Skeletal muscle satellite cell (primary cell): ENCODE measurements around the gene PER1.

Source experiments
- H3K27me3 ChIP-seq: 2 replicates; pipeline ENCODE4 v1.7.0; 2013; ENCODE audit warnings: low read length; ENCODE audit not compliant: control insufficient read depth, insufficient read depth
- H3K36me3 ChIP-seq: 2 replicates; pipeline ENCODE4 v1.7.0; 2013; ENCODE audit warnings: mild to moderate bottlenecking, control low read depth, low read length; ENCODE audit not compliant: insufficient read depth
- H3K4me1 ChIP-seq: 2 replicates; pipeline ENCODE4 v1.7.0; 2013; ENCODE audit warnings: low read length; ENCODE audit not compliant: control insufficient read depth, insufficient read depth
- H3K4me2 ChIP-seq: 2 replicates; pipeline ENCODE4 v1.7.0; 2013; ENCODE audit warnings: mild to moderate bottlenecking, low read length
- H3K4me3 ChIP-seq: 2 replicates; pipeline ENCODE4 v1.7.0; 2013; ENCODE audit warnings: low read length
- H3K9ac ChIP-seq: 2 replicates; pipeline ENCODE4 v1.7.0; 2013; ENCODE audit warnings: mild to moderate bottlenecking, low read depth, low read length, moderate library complexity
- H3K9me3 ChIP-seq: replicated peaks from 2 replicates; pipeline ENCODE4 v1.7.0; 2013; ENCODE audit warnings: mild to moderate bottlenecking, control low read depth, low read length

PER1 gene

DNA sequence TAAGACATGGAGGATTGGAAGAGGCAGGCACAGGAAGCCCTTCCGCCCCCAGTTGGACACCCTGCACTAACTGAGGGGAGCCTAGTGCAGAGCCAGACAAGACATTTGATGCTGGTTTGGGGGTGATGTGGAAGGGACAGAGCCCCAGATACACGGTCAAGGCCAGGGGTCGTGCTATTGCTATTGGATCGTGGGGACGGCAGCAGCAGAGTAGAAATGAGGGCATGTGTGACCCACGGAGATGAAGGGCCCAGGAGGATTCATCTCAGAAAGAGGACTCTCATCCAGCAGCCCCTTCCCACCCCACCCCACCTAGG is 12.6 kb upstream of the PER1 start:
- Histone ChIP-seq H3K27me3 (no peaks in the 10 kb centered on the region), H3K4me1 (peaks cover 41% of the 10 kb centered on the region), H3K4me3 (peak overlapping the region; percentile 10), H3K9me3 (no peaks in the 10 kb centered on the region), H3K9ac (peak overlapping the region; percentile 100), H3K4me2 (peak overlapping the region; percentile 67), H3K36me3 (peaks cover 11% of the 10 kb centered on the region)

DNA sequence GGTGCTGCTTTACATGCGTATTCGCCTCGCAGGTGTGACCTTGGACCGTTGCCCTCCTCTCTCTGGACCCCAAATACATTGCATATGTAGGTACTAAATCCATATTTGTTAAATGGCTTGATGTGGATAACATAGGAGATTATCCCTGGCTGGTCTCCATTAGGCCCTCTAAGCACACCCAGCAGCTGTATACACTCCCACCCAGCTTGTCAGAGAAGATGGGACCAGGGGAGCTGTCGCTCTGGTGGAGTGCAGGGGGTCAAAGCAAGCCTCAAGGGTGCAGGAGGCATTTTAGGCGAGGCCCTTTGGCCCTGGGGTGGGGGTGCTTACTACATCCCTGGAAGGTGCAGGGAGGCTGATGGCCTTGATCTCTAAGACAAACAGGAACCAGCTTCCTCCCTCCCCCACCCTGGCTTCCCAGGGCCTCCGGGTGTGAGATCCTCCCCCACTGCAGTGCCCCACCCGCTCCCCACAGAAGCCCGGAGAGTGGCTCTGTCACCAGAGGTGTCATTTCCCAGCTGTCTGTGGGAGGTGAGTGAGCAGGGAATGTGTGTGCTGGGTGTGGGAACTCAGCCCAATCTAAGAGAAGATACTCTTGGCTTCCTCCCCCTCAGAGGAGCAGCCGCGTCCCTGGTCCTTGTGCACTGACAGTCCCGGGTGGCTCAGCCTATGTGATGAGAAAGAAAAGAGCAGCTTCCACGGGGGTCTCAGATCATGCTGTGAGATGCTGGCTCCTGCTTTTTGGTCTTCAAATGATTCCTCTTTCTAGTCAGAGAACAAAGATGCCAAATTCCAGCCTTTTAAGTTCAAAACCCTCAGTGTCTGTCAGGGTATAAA is 12.0 kb upstream of the PER1 start:
- Histone ChIP-seq H3K4me2 (peak overlapping the region; percentile 67), H3K27me3 (no peaks in the 10 kb centered on the region), H3K4me3 (peak overlapping the region; percentile 10), H3K9ac (peak overlapping the region; percentile 100), H3K36me3 (peaks cover 17% of the 10 kb centered on the region), H3K9me3 (no peaks in the 10 kb centered on the region), H3K4me1 (peaks cover 41% of the 10 kb centered on the region)

DNA sequence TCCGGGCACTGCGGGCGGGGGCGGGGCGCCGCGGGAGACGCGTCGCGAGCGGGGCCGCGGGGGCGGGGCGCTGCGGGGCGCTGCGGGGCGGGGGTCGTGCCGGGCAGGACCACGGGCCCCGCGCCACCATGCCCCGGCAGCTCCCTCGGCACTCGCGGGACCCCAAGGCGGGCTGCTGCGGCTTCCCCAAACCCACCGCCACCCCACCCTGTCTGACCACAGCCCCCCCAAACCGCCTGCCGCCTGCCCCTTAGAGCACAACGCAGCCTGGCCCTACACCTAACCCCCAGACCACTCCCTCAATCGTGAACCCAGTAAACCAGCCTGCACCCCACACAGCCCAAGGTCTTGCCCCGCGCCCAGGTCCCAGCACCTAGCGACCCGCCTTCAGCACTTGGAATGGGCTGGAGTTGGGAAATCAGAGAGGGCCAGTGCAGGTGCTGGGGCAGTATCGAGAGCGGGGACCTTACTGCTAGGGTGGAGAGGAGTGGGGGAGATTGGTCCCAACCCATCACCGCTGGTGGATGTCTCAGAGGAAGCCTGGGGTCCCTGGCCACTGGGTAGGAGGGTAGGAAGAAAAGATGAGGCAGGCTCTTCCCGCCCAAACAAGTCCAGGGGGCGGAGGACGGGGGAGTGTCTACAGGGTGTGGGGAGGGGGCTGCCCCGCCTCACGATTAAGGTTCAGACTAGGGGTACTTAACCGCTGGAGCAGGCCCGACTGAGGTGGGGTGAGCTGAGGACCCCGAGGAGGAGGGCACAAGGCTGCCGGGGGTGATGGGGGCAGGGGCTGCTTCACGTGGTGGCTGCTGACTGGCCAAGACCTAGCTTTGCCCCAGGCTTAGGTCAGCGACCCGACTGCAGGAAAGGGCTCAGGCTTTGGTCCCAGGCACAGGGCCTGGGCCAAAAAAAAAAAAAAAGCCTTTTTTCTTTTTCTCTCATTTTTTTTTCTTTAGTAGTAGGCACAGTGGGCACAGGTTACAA is 11.1 kb upstream of the PER1 start:
- peak overlapping the region; percentile 100 for H3K9ac ChIP-seq
- no peaks in the 10 kb centered on the region for H3K27me3 ChIP-seq
- H3K4me2 ChIP-seq = peak overlapping the region; percentile 88
- H3K36me3 ChIP-seq = peaks cover 20% of the 10 kb centered on the region
- H3K4me1 ChIP-seq = peaks cover 45% of the 10 kb centered on the region
- H3K9me3 ChIP-seq = no peaks in the 10 kb centered on the region
- peak overlapping the region; percentile 99 for H3K4me3 ChIP-seq

DNA sequence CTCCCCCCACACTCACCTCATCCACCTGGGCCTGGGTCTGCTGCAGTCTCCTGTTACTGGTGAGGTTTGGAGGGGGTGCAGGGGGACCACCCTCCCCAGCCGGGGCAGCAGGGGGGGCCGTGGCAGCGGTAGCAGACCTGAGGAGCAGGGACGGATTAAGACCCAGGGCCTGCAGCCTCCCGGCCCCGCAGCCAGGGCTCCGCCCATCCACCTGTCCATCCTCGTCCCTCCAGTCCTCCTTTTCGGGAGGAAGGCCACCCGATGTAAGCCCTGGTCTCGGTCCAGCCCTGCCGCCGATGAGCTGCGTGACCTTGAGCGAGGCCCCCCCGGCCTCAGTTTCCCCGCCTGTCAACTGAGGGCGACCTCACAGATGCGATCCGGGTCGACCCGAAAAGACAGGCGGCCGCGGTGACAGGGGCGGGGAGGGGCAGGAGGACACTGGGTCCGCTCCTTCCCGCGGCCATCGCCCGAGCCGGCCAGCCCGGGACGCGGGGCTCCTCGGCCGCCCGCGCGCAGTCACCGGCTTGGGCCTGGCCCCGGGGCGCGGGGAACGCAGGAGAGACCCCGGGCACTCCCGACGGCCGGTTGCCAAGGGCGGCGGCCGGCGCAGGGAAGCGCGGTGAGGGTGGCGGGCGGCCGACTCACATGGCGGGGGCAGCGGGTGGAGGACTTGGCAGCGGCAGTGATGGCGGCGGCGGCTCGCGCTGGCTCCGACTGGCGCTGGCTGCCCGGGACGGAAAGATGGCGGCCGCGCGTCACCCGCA is 10.2 kb upstream of the PER1 start, which contains the start of gene VAMP2:
TSS of gene VAMP2 (minus strand) at position 716 of the 764 bp plus-strand sequence. CDS start at position 647, 69 bp downstream.
- Histone ChIP-seq H3K4me1 (peaks cover 45% of the 10 kb centered on the region), H3K4me2 (peak within 1 kb of the TSS; percentile 99), H3K27me3 (no peaks in the 10 kb centered on the region)

DNA sequence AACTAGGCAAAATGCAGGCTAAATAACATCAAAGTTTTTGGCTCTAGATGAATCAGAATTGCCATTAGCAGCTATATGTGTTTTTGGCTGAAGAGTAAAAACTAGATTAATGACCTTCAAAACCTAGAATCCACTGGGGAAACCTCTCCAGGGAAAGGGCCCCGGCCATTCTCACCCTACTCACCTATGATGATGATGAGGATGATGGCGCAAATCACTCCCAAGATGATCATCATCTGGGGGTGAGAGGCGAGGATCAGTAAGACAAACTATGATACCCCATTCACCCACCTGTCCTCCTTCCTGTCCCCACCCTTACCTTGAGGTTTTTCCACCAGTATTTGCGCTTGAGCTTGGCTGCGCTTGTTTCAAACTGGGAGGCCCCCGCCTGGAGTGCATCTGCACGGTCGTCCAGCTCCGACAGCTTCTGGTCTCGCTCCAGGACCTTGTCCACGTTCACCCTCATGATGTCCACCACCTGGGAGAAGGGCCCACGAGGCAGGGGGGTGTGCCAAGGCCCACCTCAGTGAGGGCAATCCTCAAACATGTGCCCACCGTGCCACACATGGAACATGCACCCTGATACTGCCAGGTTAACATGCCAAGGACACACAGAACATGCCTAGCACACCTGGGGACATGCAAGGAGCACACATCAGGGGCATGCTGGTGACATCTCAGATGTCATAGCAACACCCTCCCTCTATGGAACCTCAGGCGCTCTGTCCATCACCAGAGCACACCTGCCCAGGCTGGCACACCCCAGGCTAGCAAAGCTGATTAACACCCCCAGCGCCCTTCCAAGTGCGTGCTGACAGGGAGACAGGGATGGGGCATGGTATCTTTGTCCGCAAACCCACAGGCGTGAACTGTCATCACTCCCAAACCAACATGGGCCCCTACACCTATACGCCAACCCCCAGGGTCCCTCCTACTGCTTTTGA is 9.4 kb upstream of the PER1 start:
- H3K9ac ChIP-seq = peak overlapping the region; percentile 100
- H3K36me3 ChIP-seq = peaks cover 20% of the 10 kb centered on the region
- no peaks in the 10 kb centered on the region for H3K9me3 ChIP-seq
- H3K4me1 ChIP-seq = peaks cover 51% of the 10 kb centered on the region
- no peaks in the 10 kb centered on the region for H3K27me3 ChIP-seq
- peak overlapping the region; percentile 99 for H3K4me2 ChIP-seq
- H3K4me3 ChIP-seq = peak overlapping the region; percentile 99

More for the DNA sequence above, 10.2 kb upstream of the PER1 start, which contains the start of gene VAMP2:
- no peaks in the 10 kb centered on the region for H3K9me3 ChIP-seq
- peak within 1 kb of the TSS; percentile 100 for H3K9ac ChIP-seq
- H3K36me3 ChIP-seq = peaks cover 20% of the 10 kb centered on the region
- H3K4me3 ChIP-seq = peak within 1 kb of the TSS; percentile 99

DNA sequence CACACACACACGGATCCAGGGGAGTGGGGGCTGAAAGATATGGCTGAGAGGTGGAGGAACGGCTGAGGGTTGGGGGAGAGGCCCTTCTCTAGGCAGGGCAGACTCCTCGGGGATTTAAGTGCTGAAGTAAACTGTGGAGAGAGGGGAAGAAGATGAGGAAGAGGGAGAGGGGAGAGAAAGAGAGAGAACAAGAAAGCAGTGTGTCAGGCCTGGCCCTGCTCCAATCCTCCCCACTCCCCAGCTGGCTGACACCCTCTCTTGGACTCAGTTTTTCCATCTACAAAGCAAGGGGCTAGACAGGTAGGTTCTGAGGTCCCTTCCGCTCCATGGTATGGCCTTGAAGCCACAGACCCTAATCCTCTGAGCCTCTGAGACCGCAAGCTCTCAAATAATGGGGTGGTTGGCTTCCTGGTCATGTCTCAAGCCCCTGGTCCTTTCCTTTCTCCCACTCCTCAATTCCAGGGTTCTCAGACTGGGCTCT is 8.6 kb upstream of the PER1 start:
- H3K9ac ChIP-seq = peak overlapping the region; percentile 100

DNA sequence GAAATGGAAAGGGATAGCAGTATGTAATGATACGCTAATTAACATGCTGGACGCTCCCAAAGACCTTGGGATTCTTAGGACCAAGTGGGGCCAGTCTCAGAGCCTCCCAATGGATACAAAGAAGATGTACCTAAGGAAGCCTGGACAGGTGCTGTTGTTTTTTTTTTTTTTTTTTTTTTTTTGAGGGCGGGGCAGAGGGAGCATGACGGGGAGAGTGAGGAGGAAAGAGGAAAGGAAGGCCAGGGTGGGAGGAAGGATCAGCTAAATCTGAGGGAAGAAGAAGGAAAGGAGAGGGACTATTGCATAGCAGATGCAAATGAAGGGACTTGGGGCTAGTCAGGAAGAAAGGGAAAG is 8.0 kb upstream of the PER1 start:
- H3K27me3 ChIP-seq = no peaks in the 10 kb centered on the region
- no peak overlapping the region for H3K9ac ChIP-seq
- H3K4me1 ChIP-seq = peaks cover 46% of the 10 kb centered on the region
- H3K4me2 ChIP-seq = peak overlapping the region; percentile 99
- peaks cover 26% of the 10 kb centered on the region for H3K36me3 ChIP-seq
- no peak overlapping the region for H3K4me3 ChIP-seq
- H3K9me3 ChIP-seq = no peaks in the 10 kb centered on the region

More for the DNA sequence above, 8.6 kb upstream of the PER1 start:
- Histone ChIP-seq H3K27me3 (no peaks in the 10 kb centered on the region), H3K4me2 (peak overlapping the region; percentile 99), H3K9me3 (no peaks in the 10 kb centered on the region), H3K36me3 (peaks cover 23% of the 10 kb centered on the region), H3K4me1 (peaks cover 44% of the 10 kb centered on the region), H3K4me3 (peak overlapping the region; percentile 11)

DNA sequence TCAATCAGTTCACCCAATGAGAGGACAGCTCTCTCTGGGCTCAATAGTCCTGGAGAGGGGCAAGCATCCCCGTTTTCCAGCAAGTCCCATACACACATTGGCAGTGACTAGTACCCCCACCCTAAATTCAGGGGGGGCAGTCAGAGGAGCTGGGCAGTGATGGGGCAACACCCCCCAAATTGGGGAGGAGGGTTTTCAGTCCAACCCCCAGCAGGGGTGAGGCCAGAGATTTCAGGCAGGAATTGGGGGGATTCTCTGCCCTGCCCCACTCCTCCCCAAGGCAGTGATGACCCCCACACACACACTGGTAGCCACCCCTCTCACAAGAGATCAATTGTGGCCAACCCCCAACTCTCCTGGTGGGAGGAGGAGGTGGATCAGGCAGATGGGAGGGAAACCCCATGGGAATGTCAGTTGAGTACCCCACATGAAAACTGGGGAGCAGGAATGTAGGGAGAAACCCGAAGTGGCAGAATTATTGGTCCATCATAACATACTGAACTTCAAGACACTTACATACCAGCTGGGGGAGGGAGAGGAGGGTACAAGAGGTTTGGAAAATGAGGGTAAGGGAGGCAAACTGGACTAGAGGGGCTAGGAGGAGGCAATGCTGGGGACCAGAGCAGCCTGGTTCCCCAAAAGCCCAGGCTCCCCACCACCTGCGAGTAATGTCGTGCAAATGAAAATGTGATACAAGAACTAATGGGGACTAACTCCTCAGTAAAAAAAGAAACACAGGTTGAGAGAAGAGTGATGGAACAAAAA is 7.4 kb upstream of the PER1 start:
- Histone ChIP-seq H3K27me3 (no peaks in the 10 kb centered on the region), H3K4me2 (no peak overlapping the region), H3K9me3 (no peaks in the 10 kb centered on the region)

DNA sequence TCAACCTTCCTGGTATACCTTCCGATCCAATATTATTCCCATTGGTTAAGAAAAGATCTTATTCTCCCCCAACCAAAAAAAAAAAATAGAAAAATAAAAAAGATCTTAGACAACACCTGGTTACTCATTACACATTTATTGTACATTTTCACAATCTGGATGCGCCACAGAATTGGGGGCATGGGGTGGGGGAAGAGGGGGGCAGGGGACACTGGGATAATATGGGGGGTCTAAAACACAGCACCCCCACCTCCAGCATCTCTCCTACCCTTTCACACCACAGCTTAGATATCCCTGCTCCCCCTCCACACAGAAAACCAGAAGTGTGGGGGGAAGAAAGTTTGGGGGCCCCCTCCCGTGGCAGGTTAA is 6.8 kb upstream of the PER1 start:
- Histone ChIP-seq H3K9me3 (no peaks in the 10 kb centered on the region), H3K27me3 (no peaks in the 10 kb centered on the region), H3K4me2 (no peak overlapping the region), H3K4me3 (no peak overlapping the region), H3K4me1 (peaks cover 45% of the 10 kb centered on the region), H3K36me3 (peaks cover 26% of the 10 kb centered on the region), H3K9ac (no peak overlapping the region)

More for the DNA sequence above, 7.4 kb upstream of the PER1 start:
- H3K9ac ChIP-seq = no peak overlapping the region
- peaks cover 26% of the 10 kb centered on the region for H3K36me3 ChIP-seq
- no peak overlapping the region for H3K4me3 ChIP-seq
- H3K4me1 ChIP-seq = peaks cover 48% of the 10 kb centered on the region
